Heart right ventricle (tissue), 16 donors: ENCODE measurements around the gene NELL2. TPM values are rescaled to one million over a fixed set of nuclear protein-coding genes. Genes with fewer than 3 reads are reported as not detected.

Experiments used
- ATAC-seq, 8 donors: fragments of 200-7000 bp; cut with Tn5 transposase; one replicate each; pipeline ENCODE4 v1.9.1; 2020; ENCODE audit warnings: mild to moderate bottlenecking in 8 of 8, moderate library complexity in 8 of 8, moderate number of reproducible peaks in 1 of 8
- DNase-seq, 2 donors: peaks; one replicate each; pipeline ENCODE4 v3.0.0-alpha.2; 2020
- H3K27ac ChIP-seq, 10 donors: fragments of 200-600 bp; sonication (generic) in 2 of 10; one replicate each; pipeline versions ENCODE4 v1.5.0 to v1.8.0; 2020 to 2022; ENCODE audit warnings: mild to moderate bottlenecking in 3 of 10
- H3K27me3 ChIP-seq, 7 donors: fragments of 200-600 bp; one replicate each; pipeline ENCODE4 v1.8.0; 2021 to 2022; ENCODE audit warnings: mild to moderate bottlenecking in 2 of 7
- H3K36me3 ChIP-seq, 9 donors: fragments of 200-600 bp; sonication (generic) in 1 of 9; one replicate each; pipeline versions ENCODE4 v1.5.0 to v1.8.0; 2020 to 2022; ENCODE audit warnings: mild to moderate bottlenecking in 2 of 9
- H3K4me1 ChIP-seq, 9 donors: fragments of 200-600 bp; sonication (generic) in 1 of 9; one replicate each; pipeline versions ENCODE4 v1.5.0 to v1.8.0; 2020 to 2022; ENCODE audit warnings: mild to moderate bottlenecking in 4 of 9
- H3K4me3 ChIP-seq, 10 donors: fragments of 200-600 bp; sonication (generic) in 2 of 10; one replicate each; pipeline versions ENCODE4 v1.5.0 to v1.8.0; 2020 to 2022; ENCODE audit warnings: mild to moderate bottlenecking in 7 of 10, moderate library complexity in 2 of 10
- H3K9me3 ChIP-seq, 11 donors: fragments of 200-600 bp in 10 of 11; sonication (generic) in 2 of 11; one replicate each; pipeline versions ENCODE4 v1.5.0 to v1.8.0; 2013 to 2022; ENCODE audit warnings: mild to moderate bottlenecking in 2 of 11, control low read depth in 1 of 11, moderate library complexity in 1 of 11
- WGBS, 2 donors: extraction: QIAGEN DNeasy Blood & Tissue Kit; methylation state at CpG; one replicate each; pipeline ENCODE4 v1.1.7; 2013; ENCODE audit warnings: inconsistent platforms in 1 of 2; 5-methylcytosine and 5-hydroxymethylcytosine counted together
- intact Hi-C, 10 donors: fragments of 100-400 bp; cut with DNase I; formaldehyde crosslinking; loops; one replicate each; pipeline versions ENCODE4 v1.11.1 to v1.14.2; 2022
- polyA plus RNA-seq, 2 donors: library from polyadenylated mRNA; stranded (reverse); fragments of 200-250 nt; gene quantifications; one replicate each; pipeline ENCODE4 v1.2.3, GENCODE V29; 2013
- total RNA-seq, 10 donors: library from RNA; stranded (reverse); fragmentation: NEBNext Ultra II Directional in 3 of 10; extraction: Animal tissue kit (Norgen Biotek cat#: 25700) in 3 of 10; gene quantifications; one replicate each; pipeline versions ENCODE4 v1.2.1 to v1.2.4, GENCODE V29; 2021 to 2023
- TF ChIP-seq, protein P1 (sequence below), 9 donors: fragments of 200-600 bp; sonication (generic) in 2 of 9; IDR thresholded peaks; one replicate each; pipeline versions ENCODE4 v1.5.0 to v1.8.0; 2021 to 2022; ENCODE audit warnings: antibody characterized with exemption in 9 of 9, mild to moderate bottlenecking in 5 of 9, moderate library complexity in 1 of 9
- donor health status: Arrhythmogenic right ventricular cardiomyopathy.
- donor health status: ischemic (EF 13 %, LVEDD 7.1; RV severe dilation, severe dysfunction).
- donor health status: healthy with polysubstance abuse.
- donor health status: DM: no; HTN: yes; CAD: no.
- donor health status: DM: no; HTN: no; CAD: no.
- donor health status: ischemic (EF 25% LVEDD 6.9; RV normal size, moderate dysfunction).
- donor health status: ischemic (EF 25% LVEDD 5.7; RV mildly dilated, moderate dysfunction).
- donor health status: healthy.
- donor health status: DM: yes; HTN: yes; CAD: no.
- donor health status: Ischemic cardiomyopathy.
- donor health status: ischemic (EF 35%, LVEDD 5.7; RV mildly dilated, moderate dysfunction).
- donor health status: nonischemic (EF 11% LVEDD 7.7; RV severe dilation, severe dysfunction).
- donor health status: DM: yes; HTN: yes; CAD: no.
- donor health status: PGD.
- donor health status: ischemic (EF 29% LVEDD 5.4; RV normal size, mild dysfunction).
- donor health status: nonischemic (EF 23%, LVEDD 6.1; RV moderate dilation, normal function).

Gene NELL2
- total and polyA plus RNA-seq, 12 donors: 0.06 to 2.8 (median 0.46) TPM; not detected in 3

DNA sequence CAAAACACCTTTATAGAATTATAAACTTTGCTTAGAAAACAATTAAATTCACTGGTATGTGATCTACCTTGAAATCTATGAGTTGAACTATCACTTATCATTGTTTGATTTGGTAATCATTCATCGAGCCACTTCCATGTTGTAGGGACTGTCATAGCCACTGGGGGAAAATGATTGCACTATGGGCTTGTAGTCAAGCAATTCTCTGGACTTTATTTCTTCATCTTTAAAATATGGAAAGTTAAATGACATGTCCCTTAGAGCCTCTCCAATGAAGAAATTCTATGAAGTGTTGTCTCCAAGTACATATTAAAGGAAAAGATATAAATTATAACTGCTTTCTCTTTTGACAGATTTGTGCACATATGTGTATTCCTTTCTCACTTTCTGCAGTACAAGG, 97.3 kb downstream of the NELL2 start:
- DNase-seq (no peak), ATAC-seq (no peak)
- intact Hi-C loops: no loop called here
- H3K27me3 ChIP-seq: no peaks in the 10 kb centered on the region
- 85 to 89% methylated on average over 1 of the region's 1 CpG for WGBS, 2 donors
- no peak overlapping the region for H3K4me3 ChIP-seq
- TF ChIP-seq, protein P1, sequence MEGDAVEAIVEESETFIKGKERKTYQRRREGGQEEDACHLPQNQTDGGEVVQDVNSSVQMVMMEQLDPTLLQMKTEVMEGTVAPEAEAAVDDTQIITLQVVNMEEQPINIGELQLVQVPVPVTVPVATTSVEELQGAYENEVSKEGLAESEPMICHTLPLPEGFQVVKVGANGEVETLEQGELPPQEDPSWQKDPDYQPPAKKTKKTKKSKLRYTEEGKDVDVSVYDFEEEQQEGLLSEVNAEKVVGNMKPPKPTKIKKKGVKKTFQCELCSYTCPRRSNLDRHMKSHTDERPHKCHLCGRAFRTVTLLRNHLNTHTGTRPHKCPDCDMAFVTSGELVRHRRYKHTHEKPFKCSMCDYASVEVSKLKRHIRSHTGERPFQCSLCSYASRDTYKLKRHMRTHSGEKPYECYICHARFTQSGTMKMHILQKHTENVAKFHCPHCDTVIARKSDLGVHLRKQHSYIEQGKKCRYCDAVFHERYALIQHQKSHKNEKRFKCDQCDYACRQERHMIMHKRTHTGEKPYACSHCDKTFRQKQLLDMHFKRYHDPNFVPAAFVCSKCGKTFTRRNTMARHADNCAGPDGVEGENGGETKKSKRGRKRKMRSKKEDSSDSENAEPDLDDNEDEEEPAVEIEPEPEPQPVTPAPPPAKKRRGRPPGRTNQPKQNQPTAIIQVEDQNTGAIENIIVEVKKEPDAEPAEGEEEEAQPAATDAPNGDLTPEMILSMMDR (IDR thresholded peaks at IDR 0.05): no peak
- H3K36me3 ChIP-seq: no peaks in the 10 kb centered on the region
- H3K4me1 ChIP-seq: no peaks in the 10 kb centered on the region
- no peak overlapping the region for H3K27ac ChIP-seq
- H3K9me3 ChIP-seq: no peaks in the 10 kb centered on the region

DNA sequence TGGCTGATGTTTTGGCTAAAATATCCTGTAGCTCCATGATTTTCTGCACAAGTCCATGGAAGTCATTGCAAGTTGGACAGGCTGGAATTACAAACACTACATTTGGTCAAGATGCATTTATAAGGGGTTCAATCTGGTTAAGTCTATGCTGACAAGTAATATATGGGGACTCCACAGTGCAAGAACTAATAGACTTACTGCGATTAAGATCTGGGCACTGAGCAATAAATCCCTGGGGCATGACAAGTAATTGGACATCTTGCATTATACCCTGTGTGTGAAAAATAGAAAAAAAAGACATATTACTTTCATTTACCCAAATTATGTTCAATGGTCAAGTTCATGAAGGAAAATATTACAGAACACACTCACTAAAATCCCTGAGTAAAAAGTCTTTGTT, 99.1 kb downstream of the NELL2 start:
- no peak for ATAC-seq
- Histone ChIP-seq H3K4me3 (no peak overlapping the region), H3K27me3 (no peaks in the 10 kb centered on the region), H3K27ac (no peak overlapping the region), H3K4me1 (no peaks in the 10 kb centered on the region), H3K36me3 (no peaks in the 10 kb centered on the region), H3K9me3 (no peaks in the 10 kb centered on the region)
- intact Hi-C loops: no loop called here
- TF ChIP-seq, protein P1 (IDR thresholded peaks at IDR 0.05): no peak
- DNase-seq: no peak
- WGBS, 2 donors: 90 to 97% methylated on average over 1 of the region's 1 CpG

DNA sequence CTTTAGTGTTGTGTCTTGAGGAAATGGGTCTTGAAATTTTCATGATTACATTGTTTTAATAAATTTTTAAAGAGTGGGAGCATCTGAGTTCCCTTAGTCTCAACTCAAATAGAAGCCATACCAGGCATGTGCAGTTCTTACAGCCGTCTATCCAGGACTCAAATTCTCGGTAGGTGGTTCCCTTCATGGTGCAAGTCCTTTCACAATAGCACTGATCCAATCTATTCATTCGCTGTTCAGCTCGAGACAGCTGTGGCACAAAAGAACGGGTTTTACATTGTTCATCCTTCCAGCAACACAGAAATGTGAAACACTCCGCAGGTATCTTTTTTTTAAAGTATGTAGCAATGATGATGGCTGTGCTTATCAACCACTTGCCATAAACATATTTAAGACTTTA, 100.2 kb downstream of the NELL2 start:
- no peak for ATAC-seq
- 83 to 91% methylated on average over 6 of the region's 6 CpGs for WGBS, 2 donors
- intact Hi-C loops: no loop called here

DNA sequence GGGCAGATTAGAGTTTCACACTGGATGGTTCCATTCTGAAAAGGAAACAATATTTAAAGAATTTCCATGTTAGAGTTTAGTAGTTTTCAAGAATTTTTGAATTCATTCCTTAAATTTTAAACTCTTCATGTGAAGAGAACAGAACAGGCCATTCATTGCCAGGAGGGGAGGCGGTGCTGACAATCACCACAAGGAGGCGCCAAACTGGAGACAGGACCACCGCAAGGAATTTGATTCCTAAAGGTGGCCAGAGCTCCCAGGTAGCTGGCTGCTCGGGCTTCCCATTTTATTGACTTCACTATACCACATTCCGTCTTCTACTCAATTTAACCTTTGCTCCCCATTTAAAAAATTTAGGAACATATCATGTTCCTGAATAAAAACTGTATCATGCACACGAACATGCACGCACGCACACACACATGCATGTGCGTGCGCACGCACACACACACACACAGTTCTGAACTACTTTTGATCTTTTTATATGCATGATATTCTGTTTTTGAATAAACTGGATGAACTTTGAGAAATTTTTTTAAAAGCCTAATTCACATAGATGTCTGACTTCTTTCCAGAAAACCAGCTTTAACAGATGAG, 101.2 kb downstream of the NELL2 start:
- no peaks in the 10 kb centered on the region for H3K36me3 ChIP-seq
- no peaks in the 10 kb centered on the region for H3K4me1 ChIP-seq
- TF ChIP-seq, protein P1 (IDR thresholded peaks at IDR 0.05): peak in 8 of 9 donors; percentile 24 to 74 (median 55)
- no peaks in the 10 kb centered on the region for H3K27me3 ChIP-seq
- H3K9me3 ChIP-seq: no peaks in the 10 kb centered on the region
- DNase-seq (no peak), ATAC-seq (no peak)
- intact Hi-C loops: no loop called here
- H3K27ac ChIP-seq: no peak overlapping the region
- WGBS, 2 donors: 65 to 71% methylated on average over 11 of the region's 11 CpGs
- no peak overlapping the region for H3K4me3 ChIP-seq

More for the DNA sequence above, 100.2 kb downstream of the NELL2 start:
- Histone ChIP-seq H3K4me1 (no peaks in the 10 kb centered on the region), H3K27ac (no peak overlapping the region), H3K36me3 (no peaks in the 10 kb centered on the region), H3K4me3 (no peak overlapping the region), H3K9me3 (no peaks in the 10 kb centered on the region), H3K27me3 (no peaks in the 10 kb centered on the region)
- no peak for DNase-seq
- TF ChIP-seq, protein P1 (IDR thresholded peaks at IDR 0.05): no peak
